GM23338 (cell line): Measurements from ENCODE around the gene ERBB4.

ENCODE experiments used
- CREB1 ChIP-seq: fragments of 250-450 bp; sonication (Bioruptor Pico); IDR thresholded peaks from 2 replicates; pipeline ENCODE4 v1.5.0; 2020; ENCODE audit warnings: low read depth, mild to moderate bottlenecking, moderate library complexity
- EZH2 ChIP-seq: fragments of 200-600 bp; sonication (generic); IDR thresholded peaks from one replicate; pipeline ENCODE4 v1.8.0; 2017; ENCODE audit warnings: antibody characterized with exemption, mild to moderate bottlenecking, low read depth; ENCODE audit not compliant: unreplicated experiment
- EZH2phosphoT487 ChIP-seq: fragments of 200-600 bp; sonication (generic); IDR thresholded peaks from one replicate; pipeline ENCODE4 v1.8.1; 2018; ENCODE audit warnings: antibody characterized with exemption; ENCODE audit not compliant: unreplicated experiment
- POLR2AphosphoS5 ChIP-seq: IDR thresholded peaks from 2 replicates; pipeline ENCODE4 v1.6.1; 2016; ENCODE audit warnings: antibody characterized with exemption, low read depth
- TF ChIP-seq, protein P1 (sequence below), 2 experiments: fragments of 200-600 bp in 1 of 2; sonication (generic) in 1 of 2; conservative IDR thresholded peaks; 2 replicates each; pipeline versions ENCODE4 v1.5.1 to v1.6.1; 2016 to 2017; ENCODE audit warnings: antibody characterized with exemption in 2 of 2, low read depth in 2 of 2, mild to moderate bottlenecking in 2 of 2, moderate library complexity in 1 of 2

GRCh38 chr2:212539072-212539880 is 674 bp upstream of the ERBB4 start:
- TF ChIP-seq, protein P1, sequence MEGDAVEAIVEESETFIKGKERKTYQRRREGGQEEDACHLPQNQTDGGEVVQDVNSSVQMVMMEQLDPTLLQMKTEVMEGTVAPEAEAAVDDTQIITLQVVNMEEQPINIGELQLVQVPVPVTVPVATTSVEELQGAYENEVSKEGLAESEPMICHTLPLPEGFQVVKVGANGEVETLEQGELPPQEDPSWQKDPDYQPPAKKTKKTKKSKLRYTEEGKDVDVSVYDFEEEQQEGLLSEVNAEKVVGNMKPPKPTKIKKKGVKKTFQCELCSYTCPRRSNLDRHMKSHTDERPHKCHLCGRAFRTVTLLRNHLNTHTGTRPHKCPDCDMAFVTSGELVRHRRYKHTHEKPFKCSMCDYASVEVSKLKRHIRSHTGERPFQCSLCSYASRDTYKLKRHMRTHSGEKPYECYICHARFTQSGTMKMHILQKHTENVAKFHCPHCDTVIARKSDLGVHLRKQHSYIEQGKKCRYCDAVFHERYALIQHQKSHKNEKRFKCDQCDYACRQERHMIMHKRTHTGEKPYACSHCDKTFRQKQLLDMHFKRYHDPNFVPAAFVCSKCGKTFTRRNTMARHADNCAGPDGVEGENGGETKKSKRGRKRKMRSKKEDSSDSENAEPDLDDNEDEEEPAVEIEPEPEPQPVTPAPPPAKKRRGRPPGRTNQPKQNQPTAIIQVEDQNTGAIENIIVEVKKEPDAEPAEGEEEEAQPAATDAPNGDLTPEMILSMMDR (conservative IDR thresholded peaks at IDR 0.05; ENCODE audit: low read depth in 2 of 2): no peak
- no peak for TF ChIP-seq POLR2AphosphoS5
- peak; percentile 45 for TF ChIP-seq EZH2
- no peak for TF ChIP-seq EZH2phosphoT487
- TF ChIP-seq CREB1 (CRISPR knock-in tag): 0 out of 2 replicates have a peak, but pooled peaks have one; percentile 24
